GM21515 (cell line): ENCODE data around the gene WDFY2.

Experiments
- ATAC-seq: cut with Tn5 transposase; IDR thresholded peaks from one replicate; pipeline ENCODE4 v1.9.1; 2021; ENCODE audit not compliant: unreplicated experiment

Gene WDFY2

GRCh38 chr13:51659276-51660127 is 75.2 kb downstream of the WDFY2 start:
- ATAC-seq = no peak

DNA sequence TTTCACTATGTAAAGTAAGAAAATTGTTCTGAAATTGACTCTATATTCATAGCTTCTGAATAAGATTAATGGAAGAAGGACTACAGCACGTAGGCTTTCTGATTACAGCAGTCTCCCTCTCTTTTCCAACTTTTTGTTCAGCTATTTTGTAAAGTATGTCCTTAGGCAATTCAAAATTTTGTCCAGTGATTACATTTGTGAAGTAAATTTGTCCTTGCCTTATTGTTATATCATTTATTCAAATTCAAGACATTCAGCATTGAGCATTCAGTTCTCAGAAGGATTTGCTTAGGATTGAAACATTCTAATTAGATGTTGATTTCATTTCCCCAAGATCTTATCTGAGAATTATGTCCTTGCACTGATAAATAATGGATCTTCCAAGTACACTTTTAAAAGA is 76.6 kb downstream of the WDFY2 start:
- ATAC-seq = no peak

DNA sequence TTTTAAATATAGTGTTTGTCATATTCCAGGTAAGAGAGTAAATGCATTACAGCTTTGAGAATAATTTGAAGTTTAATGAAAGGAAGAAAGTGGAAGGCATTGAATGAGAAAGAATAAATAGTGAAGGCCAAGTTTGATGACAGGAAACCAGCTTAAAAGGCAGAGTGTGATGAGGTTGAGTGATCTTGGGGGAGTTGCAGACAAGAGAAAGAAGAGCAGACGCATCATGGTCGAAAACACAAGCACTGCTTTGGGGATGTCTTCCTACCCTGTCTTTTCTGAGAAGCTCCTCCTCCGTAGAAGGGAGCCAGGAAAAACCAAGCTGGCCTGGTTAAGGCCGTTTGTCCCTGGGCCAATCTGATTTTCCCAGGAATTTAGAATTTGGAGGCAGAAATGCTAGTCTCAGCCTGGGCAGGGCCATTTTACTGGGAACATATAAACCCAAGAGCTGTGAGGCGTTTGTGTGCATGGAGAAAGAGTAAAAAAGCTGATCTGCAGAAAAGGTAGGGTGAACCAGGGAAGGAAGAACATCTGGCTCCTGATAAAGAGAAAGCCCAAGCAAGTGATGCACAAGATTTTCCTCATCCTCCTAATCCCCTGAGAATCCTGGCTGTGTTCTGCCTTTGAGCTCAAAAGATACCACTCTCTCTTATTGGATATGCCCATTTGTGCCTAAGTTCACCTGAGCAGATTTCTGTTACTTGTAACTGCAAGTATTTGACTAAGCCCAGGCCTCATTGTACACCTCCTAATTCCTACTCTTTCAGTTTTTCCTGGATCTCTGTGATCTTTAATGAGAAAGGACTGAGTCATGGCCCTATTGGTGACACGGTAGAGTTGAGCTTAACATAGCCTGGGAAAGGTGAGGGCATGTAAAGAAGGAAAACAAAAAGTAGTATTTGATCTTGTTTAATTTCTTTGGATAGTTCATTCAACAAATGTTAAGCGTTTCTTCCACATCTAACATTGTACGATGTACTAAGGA is 80.0 kb downstream of the WDFY2 start:
- no peak for ATAC-seq

GRCh38 chr13:51665456-51665855 is 81.2 kb downstream of the WDFY2 start:
- ATAC-seq = no peak

DNA sequence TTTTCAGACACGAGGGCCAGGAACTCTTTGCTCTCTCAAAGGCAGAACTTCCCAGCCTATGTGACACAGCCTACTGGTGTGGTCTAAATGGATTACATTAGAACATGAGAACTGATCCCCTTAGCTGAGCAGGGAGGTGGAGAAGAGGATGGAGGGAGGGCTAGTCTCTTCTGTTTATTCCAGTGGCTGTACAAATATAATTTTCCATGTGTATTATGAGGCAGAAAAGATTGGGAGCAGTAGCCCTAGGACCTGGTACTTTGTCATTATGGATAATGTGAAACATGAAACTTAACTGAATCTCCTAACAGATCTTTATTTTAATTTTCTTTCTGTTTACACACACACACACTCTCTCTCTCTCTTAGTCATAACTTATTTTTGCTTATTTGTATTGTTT is 82.1 kb downstream of the WDFY2 start:
- ATAC-seq = no peak

GRCh38 chr13:51666839-51667238 is 82.6 kb downstream of the WDFY2 start:
- ATAC-seq = no peak

- no peak for ATAC-seq
These were observed 84.4 kb downstream of the WDFY2 start for GRCh38 chr13:51668580-51669195.

DNA sequence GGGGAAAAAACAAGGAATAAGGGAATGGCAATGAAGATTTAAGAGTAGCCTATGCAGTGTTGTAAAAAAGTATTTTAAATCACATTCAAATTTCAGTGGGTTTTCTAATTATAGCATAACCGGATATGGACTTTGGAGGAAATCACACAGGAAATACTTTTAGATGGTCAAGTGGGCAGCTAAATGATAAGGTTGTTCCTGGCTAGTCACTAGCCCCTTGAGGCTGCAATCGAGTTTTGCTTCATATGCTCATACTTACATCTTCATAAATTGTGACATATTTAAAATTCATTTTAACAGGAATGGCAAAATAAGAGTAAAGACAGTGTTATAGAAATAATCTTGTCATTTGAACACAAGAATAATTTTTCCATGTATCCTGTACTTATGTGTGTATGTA is 88.9 kb downstream of the WDFY2 start:
- no peak for ATAC-seq

GRCh38 chr13:51674276-51674675 is 90.0 kb downstream of the WDFY2 start:
- no peak for ATAC-seq

DNA sequence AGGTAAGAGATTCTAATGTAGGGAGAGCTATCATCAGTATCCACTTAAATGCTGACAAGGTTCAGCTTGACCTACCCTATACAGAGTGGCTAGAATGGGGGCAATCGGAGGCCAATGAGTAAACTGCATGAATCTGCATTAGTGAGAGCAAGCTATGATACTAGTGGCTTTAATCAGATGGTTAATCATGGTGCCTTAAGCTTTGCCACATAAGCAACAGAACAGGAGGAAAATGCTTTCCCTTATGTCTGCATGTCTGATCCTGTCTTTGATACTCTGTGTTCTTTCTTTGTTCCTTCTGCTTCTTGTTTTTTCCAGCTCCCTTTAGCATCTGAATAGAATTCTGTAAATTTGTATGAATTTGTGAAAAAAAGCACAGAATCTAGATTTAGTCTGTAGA is 91.1 kb downstream of the WDFY2 start:
- ATAC-seq = no peak

DNA sequence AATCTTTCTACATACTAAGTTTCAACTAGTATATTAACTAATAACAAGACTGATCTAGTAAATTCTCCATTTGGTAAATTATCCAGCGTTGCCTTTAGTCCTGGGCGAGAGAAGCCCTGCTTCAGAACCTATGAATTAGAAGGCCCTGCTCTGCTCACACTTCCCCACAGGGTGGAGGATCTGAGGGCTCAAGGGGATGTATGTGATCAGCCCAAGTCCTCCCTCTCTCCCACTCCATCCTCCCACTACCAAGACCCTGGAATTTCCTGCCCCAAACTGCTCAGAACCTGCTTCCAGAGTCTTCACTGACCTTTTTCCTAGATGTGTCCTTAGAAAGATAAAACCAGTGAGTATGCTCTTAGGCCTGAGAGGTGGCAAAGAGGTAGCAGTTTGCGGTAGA is 91.6 kb downstream of the WDFY2 start:
- ATAC-seq = no peak

GRCh38 chr13:51676739-51677138 is 92.5 kb downstream of the WDFY2 start:
- ATAC-seq = no peak

DNA sequence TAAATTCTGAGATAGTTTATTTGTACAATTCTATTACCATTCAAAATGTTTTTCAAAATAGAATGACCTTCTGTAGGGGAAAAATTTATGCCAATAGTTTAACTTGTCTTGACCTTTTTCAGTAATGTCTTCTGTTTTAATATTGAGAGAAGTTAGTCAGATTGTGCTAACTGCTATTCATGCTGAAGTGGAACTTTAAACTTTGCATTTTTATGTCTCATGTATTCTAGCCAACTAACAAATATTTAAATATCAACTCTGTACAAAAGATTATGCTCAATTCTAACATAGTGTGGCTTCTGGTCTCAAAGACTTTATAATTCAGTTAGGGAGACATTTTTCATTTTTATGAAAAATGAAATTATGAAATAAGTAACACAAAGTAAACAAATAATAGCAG is 94.2 kb downstream of the WDFY2 start:
- ATAC-seq = no peak

GRCh38 chr13:51679616-51680015 is 95.4 kb downstream of the WDFY2 start:
- ATAC-seq = no peak

GRCh38 chr13:51681037-51681678 is 96.9 kb downstream of the WDFY2 start:
- no peak for ATAC-seq

DNA sequence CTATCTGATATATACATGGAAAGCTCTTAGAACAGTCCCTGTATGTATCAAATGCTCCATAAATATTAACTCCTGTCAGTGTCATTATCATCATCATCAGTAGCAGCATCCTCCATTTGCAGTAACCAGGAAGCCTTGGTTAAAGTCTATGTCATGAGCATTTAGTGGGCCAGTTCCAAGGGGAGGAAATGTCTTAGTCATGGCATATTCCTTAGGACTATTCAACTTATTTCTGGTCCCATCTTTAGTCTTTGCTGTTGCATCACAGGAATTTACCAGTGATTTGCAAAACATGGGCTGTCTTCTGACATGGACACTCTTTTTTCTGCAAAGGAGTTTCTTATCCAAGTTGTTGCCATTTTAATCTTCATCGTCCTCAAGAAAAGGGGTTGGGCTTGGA is 98.4 kb downstream of the WDFY2 start:
- ATAC-seq = no peak

DNA sequence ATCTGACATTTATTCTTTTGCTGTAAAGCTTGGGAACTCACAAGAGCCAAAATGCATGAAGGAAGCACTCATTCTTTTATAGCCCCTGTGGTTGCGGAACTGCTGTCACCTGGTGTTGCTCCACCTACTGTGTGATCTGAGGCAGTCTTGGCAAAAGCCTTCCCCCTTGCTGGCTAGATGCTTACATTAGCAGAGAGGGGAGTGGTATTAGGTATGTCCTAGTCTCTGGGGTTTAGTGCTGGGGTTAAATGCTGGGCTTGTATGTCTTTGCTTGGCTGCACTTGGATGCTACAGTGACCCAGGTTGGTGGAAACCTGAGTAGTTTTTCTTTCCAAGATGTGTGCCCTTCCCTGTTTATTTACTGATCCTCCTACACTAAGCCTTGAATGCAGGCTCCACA is 99.3 kb downstream of the WDFY2 start:
- ATAC-seq = no peak

DNA sequence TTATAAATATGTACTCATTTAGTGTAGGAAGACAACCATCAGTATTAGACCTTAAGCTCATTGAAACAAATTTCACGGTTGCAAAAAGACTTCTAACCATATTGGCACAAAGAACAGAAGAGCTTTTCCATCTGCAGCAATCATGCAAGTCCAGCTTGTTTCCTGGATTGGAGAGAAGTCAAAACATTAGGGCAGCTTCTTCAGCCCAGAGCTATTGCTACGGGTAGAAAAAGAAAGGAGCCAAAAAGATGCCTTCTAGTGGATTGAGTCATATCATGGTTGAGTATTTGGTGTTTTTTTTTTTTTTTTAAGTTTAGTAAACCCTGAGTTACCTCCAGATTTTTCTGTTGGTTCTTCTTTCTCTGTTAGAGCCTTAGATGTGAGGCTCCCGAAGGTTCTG is 99.8 kb downstream of the WDFY2 start:
- ATAC-seq = no peak

DNA sequence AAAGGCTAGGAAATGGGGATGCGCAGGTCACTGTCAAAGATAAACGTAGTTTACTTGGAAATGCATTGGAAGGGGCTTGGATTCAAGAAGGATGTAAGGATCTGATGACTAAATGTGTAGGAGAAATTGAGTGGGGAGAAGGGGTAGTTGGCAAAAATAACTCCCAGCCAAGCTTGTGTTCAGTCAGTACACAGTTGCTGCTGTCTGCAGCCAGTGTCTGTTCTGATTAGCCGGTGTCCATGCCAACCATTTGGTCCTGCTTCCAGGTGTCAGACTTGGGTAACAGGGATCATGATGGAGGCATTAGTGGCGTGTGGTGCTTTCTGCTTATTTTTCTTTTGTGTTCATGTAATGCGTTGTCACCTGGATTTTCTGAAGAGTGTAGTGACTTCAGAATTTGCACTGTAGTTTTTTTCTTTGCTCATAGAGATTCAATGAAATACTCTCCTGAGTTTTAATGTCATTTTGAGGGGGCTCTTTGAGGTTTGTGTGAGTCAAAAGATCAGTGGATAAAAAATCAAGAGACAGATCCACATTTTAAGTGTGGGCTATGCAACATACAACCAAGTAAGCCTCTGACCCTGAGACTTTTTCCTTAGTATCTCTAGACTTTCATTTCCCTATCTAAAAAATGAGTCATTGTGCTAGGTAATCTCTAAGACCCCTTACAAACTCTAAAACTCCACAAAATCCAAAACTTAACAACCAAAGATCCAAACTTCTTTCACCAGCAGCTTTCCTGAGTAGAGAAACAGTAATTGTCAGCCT is 103.9 kb downstream of the WDFY2 start:
- no peak for ATAC-seq

DNA sequence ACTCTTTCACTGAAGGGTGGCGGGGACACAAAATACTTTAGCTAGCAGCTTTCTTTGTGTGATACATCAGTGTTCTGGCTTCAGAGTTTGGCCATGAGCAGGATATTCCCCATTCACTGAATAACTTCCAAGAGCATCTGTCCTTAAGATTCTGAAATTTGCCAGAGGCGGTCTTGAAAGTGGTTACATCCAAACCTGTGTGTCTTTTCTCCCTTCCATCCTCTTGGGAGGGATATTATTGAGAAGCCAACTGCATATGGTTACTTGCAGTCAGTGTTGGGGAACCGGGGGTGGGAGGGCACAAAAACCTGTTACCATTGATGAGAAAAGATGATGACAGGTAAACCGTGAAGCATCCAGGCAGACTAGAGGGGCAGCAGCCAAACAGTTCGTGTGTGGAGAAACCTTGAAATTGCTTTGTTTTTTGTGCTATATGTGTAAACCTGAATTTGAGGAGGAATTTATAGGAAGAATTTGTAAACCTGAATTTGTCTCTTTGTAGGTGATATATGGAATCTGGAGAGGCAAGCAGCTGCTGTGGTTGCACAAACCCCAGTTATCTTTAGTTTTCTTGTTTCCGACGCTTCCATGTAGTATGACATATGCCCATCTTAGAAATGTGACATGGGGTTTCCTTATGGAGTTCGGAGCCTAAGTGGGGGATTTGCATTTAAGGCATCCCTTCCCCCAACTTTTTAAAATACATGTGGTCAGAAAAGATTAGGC is 104.8 kb downstream of the WDFY2 start:
- ATAC-seq = no peak
